HUES6 (cell line): Measurements from ENCODE around the gene COL18A1.
"Not testable (repeated sequence)": the region's sequence is repeated elsewhere in the genome, so short reads cannot be mapped to it uniquely, and the experiment has no call there.

Experiments used
- H3K27ac ChIP-seq: 2 replicates; pipeline ENCODE4 v1.7.0; 2013; ENCODE audit warnings: low read depth, mild to moderate bottlenecking, low read length, inconsistent platforms
- H3K27me3 ChIP-seq: 2 replicates; pipeline ENCODE4 v1.6.1; 2013; ENCODE audit warnings: low read length; ENCODE audit not compliant: control insufficient read depth, insufficient read depth
- H3K36me3 ChIP-seq: 2 replicates; pipeline ENCODE4 v1.6.1; 2013; ENCODE audit warnings: low read length; ENCODE audit not compliant: control insufficient read depth, insufficient read depth
- H3K4me1 ChIP-seq: 2 replicates; pipeline ENCODE4 v1.6.1; 2013; ENCODE audit warnings: low read length; ENCODE audit not compliant: control insufficient read depth, insufficient read depth
- H3K4me3 ChIP-seq: 2 replicates; pipeline ENCODE4 v1.5.1; 2013; ENCODE audit warnings: low read depth, low read length
- H3K9ac ChIP-seq: one replicate; pipeline ENCODE4 v1.6.1; 2013; ENCODE audit warnings: mild to moderate bottlenecking, low read length
- H3K9me3 ChIP-seq: 2 replicates; pipeline ENCODE4 v1.6.1; 2013; ENCODE audit warnings: low read depth, low read length; ENCODE audit not compliant: control insufficient read depth, insufficient read depth

The COL18A1 gene

GRCh38 chr21:45433301-45433700 lies 28.3 kb downstream of the COL18A1 start:
- Histone ChIP-seq H3K27me3 (no peaks in the 10 kb centered on the region), H3K27ac (no peak overlapping the region)

DNA sequence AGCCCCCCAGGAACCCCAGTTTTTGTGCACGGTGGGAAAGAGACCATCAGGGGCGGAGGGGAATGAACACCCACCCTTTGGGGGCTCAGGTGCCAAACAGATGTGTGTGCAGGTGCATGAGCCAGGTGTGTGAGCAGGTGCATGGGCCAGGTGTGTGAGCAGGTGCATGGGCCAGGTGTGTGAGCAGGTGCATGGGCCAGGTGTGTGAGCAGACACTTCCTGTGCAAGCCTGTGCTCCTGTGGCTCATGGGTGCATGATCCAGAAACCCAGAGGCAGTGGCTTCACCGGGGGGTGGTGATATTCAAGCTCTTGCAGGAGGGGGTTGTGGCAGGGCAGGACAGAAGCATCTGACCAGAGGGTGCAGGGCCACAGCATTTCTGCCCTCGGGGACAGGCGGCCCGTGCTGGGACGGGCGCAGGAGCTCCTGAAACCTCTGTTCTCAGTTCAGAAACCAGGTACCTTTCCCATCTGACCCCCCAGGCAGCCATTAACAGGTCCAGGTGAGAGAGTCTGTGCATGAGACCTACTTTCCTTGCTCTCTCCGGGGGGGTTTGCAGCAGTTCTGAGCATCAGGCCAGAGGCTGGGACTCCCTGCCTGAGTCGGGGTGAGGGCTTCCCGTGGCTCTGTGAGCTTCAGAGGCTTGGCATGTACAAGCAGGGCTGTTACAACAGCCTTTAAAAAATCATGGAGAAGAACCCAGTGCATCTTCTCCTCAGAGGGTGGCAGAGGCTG lies 29.1 kb downstream of the COL18A1 start:
- Histone ChIP-seq H3K4me1 (peaks cover 51% of the 10 kb centered on the region), H3K9ac (no peak overlapping the region), H3K27ac (no peak overlapping the region), H3K4me3 (no peak overlapping the region), H3K36me3 (peaks cover 30% of the 10 kb centered on the region), H3K9me3 (no peaks in the 10 kb centered on the region), H3K27me3 (no peaks in the 10 kb centered on the region)

More at GRCh38 chr21:45433301-45433700, 28.3 kb downstream of the COL18A1 start:
- no peak overlapping the region for H3K4me3 ChIP-seq
- no peak overlapping the region for H3K9ac ChIP-seq
- peaks cover 52% of the 10 kb centered on the region for H3K4me1 ChIP-seq
- peaks cover 31% of the 10 kb centered on the region for H3K36me3 ChIP-seq
- H3K9me3 ChIP-seq = no peaks in the 10 kb centered on the region

- H3K27me3 ChIP-seq = no peaks in the 10 kb centered on the region
- H3K9ac ChIP-seq = no peak overlapping the region
- no peak overlapping the region for H3K27ac ChIP-seq
- peaks cover 24% of the 10 kb centered on the region for H3K36me3 ChIP-seq
- no peaks in the 10 kb centered on the region for H3K9me3 ChIP-seq
- H3K4me3 ChIP-seq = no peak overlapping the region
- peaks cover 45% of the 10 kb centered on the region for H3K4me1 ChIP-seq
Observed at GRCh38 chr21:45434645-45435217, 29.8 kb downstream of the COL18A1 start.

DNA sequence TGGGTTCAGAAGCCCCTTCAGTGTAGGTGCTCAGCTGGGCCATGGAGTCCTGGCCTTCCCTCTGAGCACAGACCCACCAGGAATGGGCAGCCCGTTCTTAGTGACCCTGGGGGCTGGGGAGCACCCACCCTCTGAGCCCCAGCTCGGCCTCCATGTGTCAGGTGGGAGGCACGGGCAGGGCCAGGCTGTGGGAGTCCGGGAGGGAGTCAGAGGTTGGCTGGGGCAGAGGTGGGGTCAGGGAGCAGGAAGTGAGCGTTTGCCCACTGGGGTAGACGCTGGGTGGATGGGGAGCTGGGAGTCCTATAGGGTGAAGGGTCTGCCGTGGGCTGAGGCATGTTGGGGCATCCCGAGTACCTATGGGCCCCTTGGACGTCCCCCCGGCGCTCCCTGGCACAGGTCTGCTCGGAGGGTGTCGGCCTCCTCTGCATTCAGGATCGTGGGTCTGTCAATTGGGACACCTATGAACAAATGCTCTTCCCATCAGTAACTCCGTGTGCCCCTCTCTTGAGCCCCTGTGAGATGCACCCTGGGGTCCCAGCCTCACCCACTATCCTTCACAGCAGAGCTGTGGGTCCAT lies 30.5 kb downstream of the COL18A1 start:
- Histone ChIP-seq H3K4me3 (no peak overlapping the region), H3K27ac (no peak overlapping the region)

DNA sequence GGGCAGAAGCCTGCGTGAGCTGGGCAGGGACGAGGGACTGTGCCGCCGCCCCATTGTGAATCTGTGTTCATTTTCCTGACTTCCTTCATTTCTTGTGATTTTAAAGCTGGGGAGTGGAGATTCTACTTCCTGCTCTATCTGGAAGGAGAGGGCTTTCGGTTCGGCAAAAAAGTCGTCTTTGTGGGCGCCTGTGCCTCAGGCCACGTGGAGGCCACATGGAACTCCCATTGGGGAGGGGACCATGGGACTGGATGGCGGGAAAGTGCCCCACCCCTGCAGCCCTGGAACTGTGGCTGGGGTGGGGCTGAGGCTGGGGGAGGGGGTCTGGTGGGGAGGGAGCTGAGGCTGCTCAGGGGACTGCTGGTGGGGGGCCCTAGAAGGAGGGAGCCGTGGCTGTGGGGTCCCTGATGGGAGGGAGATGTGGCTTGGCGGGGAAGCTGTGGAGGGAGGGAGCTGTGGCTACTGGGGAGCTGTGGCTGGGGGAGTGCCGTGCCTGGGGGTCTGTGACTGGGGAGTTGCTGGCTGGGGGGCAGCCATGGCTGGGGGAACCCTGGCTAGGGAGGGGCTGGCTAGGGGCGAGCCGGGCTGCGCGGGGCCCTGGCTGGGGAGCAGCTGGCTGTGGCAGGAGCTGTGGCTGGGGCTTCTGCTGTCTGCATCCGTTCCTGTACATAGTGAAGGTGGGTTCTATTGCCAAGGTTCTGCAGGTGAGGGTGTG lies 31.5 kb downstream of the COL18A1 start:
- Histone ChIP-seq H3K9me3 (no peaks in the 10 kb centered on the region), H3K4me1 (peaks cover 31% of the 10 kb centered on the region; the same call in 1 of the 2 replicates), H3K9ac (peak overlapping the region; percentile 12), H3K27ac (no peak overlapping the region), H3K4me3 (no peak overlapping the region), H3K27me3 (no peaks in the 10 kb centered on the region), H3K36me3 (peaks cover 29% of the 10 kb centered on the region)

More for the DNA sequence above, 30.5 kb downstream of the COL18A1 start:
- peaks cover 37% of the 10 kb centered on the region for H3K4me1 ChIP-seq
- no peaks in the 10 kb centered on the region for H3K27me3 ChIP-seq
- peaks cover 24% of the 10 kb centered on the region for H3K36me3 ChIP-seq
- H3K9me3 ChIP-seq = no peaks in the 10 kb centered on the region
- H3K9ac ChIP-seq = no peak overlapping the region

DNA sequence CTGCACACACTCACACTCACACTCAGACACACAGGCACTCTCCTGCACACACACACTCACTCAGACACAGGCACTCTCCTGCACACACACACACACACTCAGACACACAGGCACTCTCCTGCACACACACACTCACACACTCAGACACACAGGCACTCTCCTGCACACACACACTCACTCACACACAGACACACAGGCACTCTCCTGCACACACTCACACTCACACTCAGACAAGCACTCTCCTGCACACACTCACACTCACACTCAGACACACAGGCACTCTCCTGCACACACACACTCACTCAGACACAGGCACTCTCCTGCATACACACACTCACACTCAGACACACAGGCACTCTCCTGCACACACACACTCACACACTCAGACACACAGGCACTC lies 32.9 kb downstream of the COL18A1 start:
- H3K9ac ChIP-seq, H3K27ac ChIP-seq, H3K4me3 ChIP-seq, H3K9me3 ChIP-seq, H3K27me3 ChIP-seq: not testable (repeated sequence)
- peaks cover 38% of the 10 kb centered on the region for H3K36me3 ChIP-seq
- H3K4me1 ChIP-seq = peaks cover 18% of the 10 kb centered on the region; the same call in 1 of the 2 replicates

DNA sequence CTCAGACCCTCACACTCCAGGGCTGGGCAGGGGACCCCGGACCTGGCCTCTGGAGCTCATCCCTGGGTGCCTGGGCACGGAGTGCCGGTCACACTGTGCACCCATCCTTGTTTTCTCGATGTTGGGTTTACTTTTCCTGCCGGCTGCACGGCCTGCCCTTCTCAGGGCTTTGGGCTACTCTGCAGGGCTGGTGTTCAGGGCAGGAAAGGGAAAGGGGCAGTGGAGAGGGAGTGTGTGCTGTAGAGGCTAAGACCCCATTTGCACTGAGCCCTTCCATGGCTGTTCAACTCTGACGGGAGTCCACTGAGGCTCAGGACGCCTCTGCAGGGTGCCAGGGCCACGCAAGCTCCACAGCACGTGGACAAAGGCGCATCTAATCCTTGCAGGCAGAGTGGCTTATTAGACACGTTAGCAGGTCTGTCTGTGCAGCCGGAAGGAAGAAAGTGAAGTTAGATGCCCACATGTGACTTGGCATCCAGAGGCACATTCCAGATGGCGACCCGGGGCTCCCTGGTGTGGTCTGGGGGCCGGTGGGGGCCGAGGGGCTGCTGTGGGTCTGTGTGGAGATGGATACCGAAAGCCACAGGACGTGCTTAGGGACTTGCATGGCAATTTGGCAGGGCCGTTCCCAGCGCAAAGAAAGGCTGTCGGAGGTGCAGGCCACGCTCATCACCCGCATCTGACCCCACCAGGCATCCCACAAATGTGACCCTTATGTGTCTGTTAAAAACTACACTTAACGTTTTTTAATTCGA lies 33.6 kb downstream of the COL18A1 start:
- no peaks in the 10 kb centered on the region for H3K27me3 ChIP-seq
- no peak overlapping the region for H3K4me3 ChIP-seq
- H3K36me3 ChIP-seq = peaks cover 34% of the 10 kb centered on the region
- H3K27ac ChIP-seq = no peak overlapping the region
- peaks cover 11% of the 10 kb centered on the region; the same call in 1 of the 2 replicates for H3K4me1 ChIP-seq
- H3K9ac ChIP-seq = no peak overlapping the region
- peaks cover 6% of the 10 kb centered on the region; the same call in 1 of the 2 replicates for H3K9me3 ChIP-seq

DNA sequence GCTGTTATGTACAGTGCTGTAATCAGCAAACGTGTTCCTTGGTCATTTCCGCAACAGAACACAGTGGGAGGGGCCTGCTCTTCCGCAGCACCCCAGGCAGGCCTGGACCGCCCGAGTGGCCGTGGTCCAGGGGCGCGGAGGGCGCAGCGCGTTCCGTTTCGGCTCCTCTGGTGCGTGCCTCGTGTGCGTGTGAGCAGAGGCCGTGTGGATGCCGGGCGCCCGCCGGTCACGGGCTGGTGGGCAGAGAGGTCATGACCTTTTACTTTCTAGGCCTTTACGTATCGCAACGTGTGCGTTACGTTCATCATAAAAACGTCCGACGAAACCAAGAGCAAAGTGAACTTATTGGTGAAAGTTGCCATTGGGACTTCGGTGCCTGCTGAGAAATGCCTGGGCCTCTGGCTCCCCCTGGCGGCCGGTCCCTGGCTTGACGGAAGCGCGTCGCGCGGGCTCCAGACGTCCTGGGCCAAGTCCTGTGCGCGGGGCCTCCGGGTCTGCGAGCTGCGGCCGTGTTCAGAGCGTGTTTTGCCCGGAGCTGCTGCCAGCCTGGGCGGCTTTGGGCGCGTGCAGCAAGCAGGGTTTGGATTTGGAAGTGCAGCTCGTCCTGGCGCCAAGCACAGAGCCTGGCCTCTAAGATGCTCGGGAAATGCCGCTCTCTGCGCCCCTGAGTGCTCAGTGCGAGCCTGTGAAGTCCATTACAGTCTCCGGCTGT lies 34.4 kb downstream of the COL18A1 start:
- Histone ChIP-seq H3K4me3 (no peak overlapping the region), H3K4me1 (peaks cover 5% of the 10 kb centered on the region; the same call in 1 of the 2 replicates), H3K27me3 (no peaks in the 10 kb centered on the region), H3K27ac (no peak overlapping the region), H3K36me3 (peaks cover 40% of the 10 kb centered on the region), H3K9me3 (peaks cover 12% of the 10 kb centered on the region), H3K9ac (no peak overlapping the region)

DNA sequence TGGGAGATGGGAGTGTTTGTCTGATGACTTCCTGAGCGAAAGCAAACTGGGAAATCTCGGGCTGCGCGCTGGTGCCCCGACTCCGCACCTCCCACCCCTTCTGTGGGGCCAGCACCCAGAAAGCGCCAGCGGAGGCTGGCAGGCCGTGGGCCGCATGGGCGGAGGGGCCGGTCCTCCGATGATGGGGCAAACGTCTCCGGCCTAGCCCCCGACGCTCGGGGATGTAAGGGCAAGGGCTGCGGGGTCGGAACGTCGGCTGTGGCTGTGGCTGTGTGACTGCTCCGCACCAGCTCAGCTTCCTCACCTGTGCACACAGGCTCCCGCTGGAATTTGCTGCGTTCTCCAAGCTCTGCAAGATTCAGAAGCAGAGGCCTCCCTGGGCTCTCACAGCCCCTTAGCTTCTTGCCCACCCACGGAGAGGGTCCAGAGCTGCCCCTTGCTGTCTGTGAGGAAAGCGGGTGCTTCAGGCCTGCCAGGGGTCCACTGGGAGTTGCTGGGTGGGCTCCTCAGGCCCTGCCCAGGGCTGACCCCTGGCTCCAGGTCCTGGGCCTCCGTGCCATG lies 35.0 kb downstream of the COL18A1 start:
- no peaks in the 10 kb centered on the region for H3K27me3 ChIP-seq
- peaks cover 46% of the 10 kb centered on the region for H3K36me3 ChIP-seq
- H3K4me3 ChIP-seq = no peak overlapping the region

More for the DNA sequence above, 35.0 kb downstream of the COL18A1 start:
- 0 out of 2 replicates have a peak overlapping the region, but pooled peaks have one; percentile 4 for H3K27ac ChIP-seq
- H3K4me1 ChIP-seq = no peaks in the 10 kb centered on the region; the same call in 1 of the 2 replicates
- no peak overlapping the region for H3K9ac ChIP-seq
- peaks cover 16% of the 10 kb centered on the region for H3K9me3 ChIP-seq
